SK-N-SH treated with all-trans-retinoic acid at 6 μM for 48 hours (cell line): Measurements from ENCODE around the gene MREG.

Experiments
- ATAC-seq: fragments of 200-7000 bp; cut with Tn5 transposase; 3 replicates; pipeline ENCODE4 v1.9.1; 2020; ENCODE audit warnings: mild to moderate bottlenecking, moderate library complexity
- BACH2 ChIP-seq: fragments of 250-450 bp; sonication (Bioruptor Pico); IDR thresholded peaks from 2 replicates; pipeline ENCODE4 v1.9.0; 2021; ENCODE audit warnings: mild to moderate bottlenecking, borderline replicate concordance
- CREB5 ChIP-seq: fragments of 250-450 bp; sonication (Bioruptor Pico); IDR thresholded peaks from 2 replicates; pipeline ENCODE4 v1.5.1; 2020; ENCODE audit warnings: low read depth, mild to moderate bottlenecking, moderate library complexity
- CSRNP3 ChIP-seq: fragments of 250-450 bp; sonication (Bioruptor Pico); IDR thresholded peaks from 2 replicates; pipeline ENCODE4 v1.5.1; 2021; ENCODE audit warnings: mild to moderate bottlenecking, moderate library complexity
- ESRRG ChIP-seq: fragments of 250-450 bp; sonication (Bioruptor Pico); IDR thresholded peaks from 2 replicates; pipeline ENCODE4 v1.6.1; 2021; ENCODE audit warnings: mild to moderate bottlenecking
- GLIS3 ChIP-seq: fragments of 250-450 bp; sonication (Bioruptor Pico); IDR thresholded peaks from 2 replicates; pipeline ENCODE4 v1.5.0; 2020; ENCODE audit warnings: mild to moderate bottlenecking, moderate library complexity
- ISL1 ChIP-seq: fragments of 250-450 bp; sonication (Bioruptor Pico); IDR thresholded peaks from 2 replicates; pipeline ENCODE4 v2.1.2; 2022; ENCODE audit warnings: mild to moderate bottlenecking, moderate library complexity
- OSR1 ChIP-seq: fragments of 250-450 bp; sonication (Bioruptor Pico); IDR thresholded peaks from 2 replicates; pipeline ENCODE4 v1.8.0; 2022; ENCODE audit warnings: moderate library complexity, mild to moderate bottlenecking, inconsistent platforms
- POU6F1 ChIP-seq: fragments of 250-450 bp; sonication (Bioruptor Pico); IDR thresholded peaks from 2 replicates; pipeline ENCODE4 v1.8.0; 2021; ENCODE audit warnings: low read depth, mild to moderate bottlenecking, moderate library complexity, borderline replicate concordance
- PPARA ChIP-seq: fragments of 250-450 bp; sonication (Bioruptor Pico); IDR thresholded peaks from 2 replicates; pipeline ENCODE4 v1.5.0; 2020; ENCODE audit warnings: mild to moderate bottlenecking, borderline replicate concordance
- RARB ChIP-seq: fragments of 250-450 bp; sonication (Bioruptor Pico); IDR thresholded peaks from 2 replicates; pipeline ENCODE4 v1.8.0; 2021; ENCODE audit warnings: mild to moderate bottlenecking, moderate library complexity
- SNAI2 ChIP-seq: fragments of 250-450 bp; sonication (Bioruptor Pico); IDR thresholded peaks from 2 replicates; pipeline ENCODE4 v1.5.0; 2020; ENCODE audit warnings: mild to moderate bottlenecking, moderate library complexity
- TOX ChIP-seq: fragments of 250-450 bp; sonication (Bioruptor Pico); IDR thresholded peaks from 2 replicates; pipeline ENCODE4 v1.8.0; 2021; ENCODE audit warnings: mild to moderate bottlenecking, moderate library complexity, borderline replicate concordance
- TSHZ2 ChIP-seq: fragments of 250-450 bp; sonication (Bioruptor Pico); IDR thresholded peaks from 2 replicates; pipeline ENCODE4 v1.5.0; 2020; ENCODE audit warnings: mild to moderate bottlenecking, moderate library complexity
- ZC3H10 ChIP-seq: fragments of 250-450 bp; sonication (Bioruptor Pico); IDR thresholded peaks from 2 replicates; pipeline ENCODE4 v1.5.1; 2021; ENCODE audit warnings: mild to moderate bottlenecking, moderate library complexity
- ZFP3 ChIP-seq: fragments of 250-450 bp; sonication (Bioruptor Pico); IDR thresholded peaks from 2 replicates; pipeline ENCODE4 v1.5.0; 2020; ENCODE audit warnings: mild to moderate bottlenecking, moderate library complexity
- ZFP30 ChIP-seq: fragments of 450-650 bp; formaldehyde crosslinking; IDR thresholded peaks from 2 replicates; pipeline ENCODE4 v1.5.0; 2022; ENCODE audit warnings: mild to moderate bottlenecking, moderate library complexity
- ZNF70 ChIP-seq: fragments of 450-650 bp; formaldehyde crosslinking; IDR thresholded peaks from 2 replicates; pipeline ENCODE4 v1.5.0; 2020; ENCODE audit warnings: mild to moderate bottlenecking, moderate library complexity
- ZNF8 ChIP-seq: fragments of 450-650 bp; formaldehyde crosslinking; IDR thresholded peaks from 2 replicates; pipeline ENCODE4 v1.5.0; 2020; ENCODE audit warnings: mild to moderate bottlenecking, moderate library complexity

Gene MREG

GRCh38 chr2:215940645-215941184 lies 72.6 kb downstream of the MREG start:
- no peak for ATAC-seq

GRCh38 chr2:215937190-215937589 lies 76.2 kb downstream of the MREG start:
- no peak for TF ChIP-seq ZNF8
- TF ChIP-seq TSHZ2 (CRISPR knock-in tag) = no peak
- TF ChIP-seq TOX (CRISPR knock-in tag) = no peak
- TF ChIP-seq ISL1 (CRISPR knock-in tag) = no peak
- no peak for TF ChIP-seq PPARA (CRISPR knock-in tag)
- no peak for TF ChIP-seq POU6F1 (CRISPR knock-in tag)
- no peak for TF ChIP-seq GLIS3
- no peak for TF ChIP-seq CREB5
- no peak for TF ChIP-seq ZNF70 (CRISPR knock-in tag)
- TF ChIP-seq RARB (CRISPR knock-in tag) = no peak
- no peak for TF ChIP-seq SNAI2 (CRISPR knock-in tag)
- TF ChIP-seq ZFP30 (CRISPR knock-in tag) = no peak
- TF ChIP-seq BACH2 (CRISPR knock-in tag) = no peak
- TF ChIP-seq CSRNP3 = no peak
- TF ChIP-seq ZC3H10 (CRISPR knock-in tag) = no peak
- TF ChIP-seq ZFP3 = no peak
- TF ChIP-seq OSR1 (CRISPR knock-in tag) = no peak
- ATAC-seq = no peak

More at GRCh38 chr2:215940645-215941184, 72.6 kb downstream of the MREG start:
- no peak for TF ChIP-seq PPARA (CRISPR knock-in tag)
- TF ChIP-seq ZC3H10 (CRISPR knock-in tag) = no peak
- no peak for TF ChIP-seq ZFP30 (CRISPR knock-in tag)
- no peak for TF ChIP-seq TSHZ2 (CRISPR knock-in tag)

- no peak for ATAC-seq
- no peak for TF ChIP-seq ESRRG
- TF ChIP-seq GLIS3 = no peak
- no peak for TF ChIP-seq POU6F1 (CRISPR knock-in tag)
- TF ChIP-seq RARB (CRISPR knock-in tag) = no peak
Measured at GRCh38 chr2:215933151-215933550, 80.2 kb downstream of the MREG start.
